Epithelial cell of proximal tubule (primary cell): ENCODE results near the gene ABCC5. TPM values are rescaled to one million over a fixed set of nuclear protein-coding genes. Genes with fewer than 3 reads are reported as not detected.

Experiments used
- DNase-seq: peaks from one replicate; pipeline ENCODE4 v3.0.0-alpha.2; 2011; ENCODE audit warnings: low read depth
- H3K4me3 ChIP-seq: 2 replicates; pipeline ENCODE4 v1.5.1; 2011; ENCODE audit warnings: low read depth, mild to moderate bottlenecking, low read length
- total RNA-seq: library from RNA; depleted of rRNA; stranded (reverse); fragments of >200 nt; gene quantifications from 2 replicates; pipeline ENCODE4 v1.2.3, GENCODE V29; 2015
- TF ChIP-seq, protein P1 (sequence below): conservative IDR thresholded peaks from 2 replicates; pipeline ENCODE4 v1.5.1; 2012; ENCODE audit warnings: low read depth, mild to moderate bottlenecking, low read length

ABCC5 gene
- total RNA-seq, 1 donor from 2014 or later: 15.2 TPM

- no peak overlapping the region for H3K4me3 ChIP-seq
- no peak for DNase-seq
- TF ChIP-seq, protein P1, sequence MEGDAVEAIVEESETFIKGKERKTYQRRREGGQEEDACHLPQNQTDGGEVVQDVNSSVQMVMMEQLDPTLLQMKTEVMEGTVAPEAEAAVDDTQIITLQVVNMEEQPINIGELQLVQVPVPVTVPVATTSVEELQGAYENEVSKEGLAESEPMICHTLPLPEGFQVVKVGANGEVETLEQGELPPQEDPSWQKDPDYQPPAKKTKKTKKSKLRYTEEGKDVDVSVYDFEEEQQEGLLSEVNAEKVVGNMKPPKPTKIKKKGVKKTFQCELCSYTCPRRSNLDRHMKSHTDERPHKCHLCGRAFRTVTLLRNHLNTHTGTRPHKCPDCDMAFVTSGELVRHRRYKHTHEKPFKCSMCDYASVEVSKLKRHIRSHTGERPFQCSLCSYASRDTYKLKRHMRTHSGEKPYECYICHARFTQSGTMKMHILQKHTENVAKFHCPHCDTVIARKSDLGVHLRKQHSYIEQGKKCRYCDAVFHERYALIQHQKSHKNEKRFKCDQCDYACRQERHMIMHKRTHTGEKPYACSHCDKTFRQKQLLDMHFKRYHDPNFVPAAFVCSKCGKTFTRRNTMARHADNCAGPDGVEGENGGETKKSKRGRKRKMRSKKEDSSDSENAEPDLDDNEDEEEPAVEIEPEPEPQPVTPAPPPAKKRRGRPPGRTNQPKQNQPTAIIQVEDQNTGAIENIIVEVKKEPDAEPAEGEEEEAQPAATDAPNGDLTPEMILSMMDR: no peak
These were observed 48.9 kb downstream of the ABCC5 start for GRCh38 chr3:183968666-183969245.

GRCh38 chr3:183967693-183968092 lies 50.0 kb downstream of the ABCC5 start:
- TF ChIP-seq, protein P1: no peak
- no peak for DNase-seq
- H3K4me3 ChIP-seq: no peak overlapping the region

DNA sequence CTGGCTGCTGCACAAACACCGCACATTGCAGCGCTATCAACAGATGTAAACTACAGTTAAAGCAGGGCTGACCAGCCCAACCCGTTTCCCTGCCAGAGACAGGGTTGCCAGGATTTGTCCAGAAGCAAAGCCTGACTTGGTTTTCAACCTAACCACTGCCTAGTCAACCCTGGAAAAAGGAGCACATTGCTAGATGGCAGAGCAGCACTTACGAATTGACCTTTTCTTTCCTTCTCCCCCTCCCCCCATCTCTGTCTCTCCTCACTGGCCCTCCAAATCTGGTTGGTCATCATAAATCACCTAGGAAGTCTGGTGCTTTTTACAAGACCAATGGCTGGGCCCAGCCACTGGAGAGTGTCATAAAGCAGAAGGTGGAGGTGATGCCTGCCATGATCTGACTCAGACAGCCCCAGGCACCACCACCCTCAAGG lies 51.3 kb downstream of the ABCC5 start:
- DNase-seq: no peak
- TF ChIP-seq, protein P1: no peak

DNA sequence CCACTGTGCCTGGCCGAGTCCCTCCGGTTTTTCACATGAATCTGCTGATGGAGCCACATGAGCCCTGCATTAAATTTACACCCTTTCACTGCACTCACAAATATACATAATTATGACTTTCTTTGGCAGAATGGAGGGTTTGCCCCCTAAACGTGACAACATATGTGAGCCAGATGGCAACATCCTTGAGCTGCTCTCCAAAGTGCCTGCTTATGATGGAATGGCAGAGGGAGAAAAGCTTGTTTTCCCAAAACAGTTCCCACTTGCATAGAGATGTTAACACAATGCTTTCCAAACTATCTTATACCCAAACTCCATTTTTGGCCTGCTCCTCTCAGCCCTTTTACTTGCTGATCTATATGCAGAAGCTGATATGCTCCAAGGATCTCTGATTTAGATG lies 54.9 kb downstream of the ABCC5 start:
- no peak for DNase-seq
- no peak overlapping the region for H3K4me3 ChIP-seq
- TF ChIP-seq, protein P1: no peak

More for the DNA sequence above, 51.3 kb downstream of the ABCC5 start:
- H3K4me3 ChIP-seq: no peak overlapping the region

GRCh38 chr3:183959214-183959613 lies 58.5 kb downstream of the ABCC5 start:
- H3K4me3 ChIP-seq: no peak overlapping the region
- DNase-seq: no peak
- TF ChIP-seq, protein P1: no peak

DNA sequence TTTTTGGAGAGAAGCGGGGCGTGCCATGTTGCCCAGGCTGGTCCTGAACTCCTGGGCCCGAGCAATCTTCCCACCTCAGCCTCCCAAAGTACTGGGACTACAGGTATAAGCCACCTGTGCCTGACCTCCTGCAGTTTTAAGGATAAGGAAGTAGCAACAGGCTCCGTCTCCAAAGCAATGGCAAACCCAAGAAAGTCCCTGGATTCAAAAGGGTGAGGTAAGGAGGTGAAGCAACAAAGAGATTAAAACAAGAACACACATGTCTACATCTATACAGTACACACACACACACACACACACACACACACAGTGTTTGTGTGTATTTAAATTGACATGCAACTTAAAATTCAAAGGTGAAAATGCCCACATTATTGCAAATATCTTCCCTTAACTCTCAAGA lies 58.9 kb downstream of the ABCC5 start:
- TF ChIP-seq, protein P1: no peak
- no peak overlapping the region for H3K4me3 ChIP-seq
- no peak for DNase-seq

DNA sequence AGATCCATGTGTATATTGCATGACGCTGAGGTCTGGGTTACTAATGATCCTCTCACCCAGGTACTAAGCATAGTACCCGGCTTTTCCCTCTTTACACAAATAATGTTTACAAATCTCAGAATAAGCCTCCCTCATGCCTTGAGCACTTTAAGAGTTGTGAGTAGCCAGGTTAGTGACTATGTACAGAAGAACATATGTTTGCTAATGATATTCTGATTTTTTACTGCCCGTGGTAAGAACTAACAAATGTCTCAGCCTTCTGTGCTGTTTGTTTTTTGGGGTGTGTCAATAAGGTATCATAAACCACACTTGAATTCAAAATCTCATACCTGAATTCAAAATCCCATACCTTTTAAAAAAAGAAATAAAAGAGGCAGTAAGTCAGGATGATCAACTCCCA lies 59.5 kb downstream of the ABCC5 start:
- TF ChIP-seq, protein P1: no peak
- DNase-seq: no peak

More for the DNA sequence above, 59.5 kb downstream of the ABCC5 start:
- no peak overlapping the region for H3K4me3 ChIP-seq
